Sciatic nerve (tissue), 2 donors: ENCODE data around the gene NPSR1. TPM values are rescaled to one million over a fixed set of nuclear protein-coding genes. Genes with fewer than 3 reads are reported as not detected.

Experiments used
- ATAC-seq: fragments of 200-7000 bp; cut with Tn5 transposase; one replicate; pipeline ENCODE4 v1.9.1; 2020; ENCODE audit warnings: mild to moderate bottlenecking, moderate library complexity
- DNase-seq: peaks from one replicate; pipeline ENCODE4 v3.0.0-alpha.2; 2020; ENCODE audit warnings: low spot score
- intact Hi-C: fragments of 100-400 bp; cut with DNase I; formaldehyde crosslinking; loops from one replicate; pipeline ENCODE4 v1.14.2; 2022
- total RNA-seq: library from RNA; stranded (reverse); fragmentation: NEBNext Ultra II Directional; extraction: Animal tissue kit (Norgen Biotek cat#: 25700); gene quantifications from one replicate; pipeline ENCODE4 v1.2.1, GENCODE V29; 2021
- donor health status: DM: no; HTN: no; CAD: no.
- donor health status: DM: no; HTN: no; CAD: no.

NPSR1 gene
- total RNA-seq, 1 donor from 2014 or later: not detected

DNA sequence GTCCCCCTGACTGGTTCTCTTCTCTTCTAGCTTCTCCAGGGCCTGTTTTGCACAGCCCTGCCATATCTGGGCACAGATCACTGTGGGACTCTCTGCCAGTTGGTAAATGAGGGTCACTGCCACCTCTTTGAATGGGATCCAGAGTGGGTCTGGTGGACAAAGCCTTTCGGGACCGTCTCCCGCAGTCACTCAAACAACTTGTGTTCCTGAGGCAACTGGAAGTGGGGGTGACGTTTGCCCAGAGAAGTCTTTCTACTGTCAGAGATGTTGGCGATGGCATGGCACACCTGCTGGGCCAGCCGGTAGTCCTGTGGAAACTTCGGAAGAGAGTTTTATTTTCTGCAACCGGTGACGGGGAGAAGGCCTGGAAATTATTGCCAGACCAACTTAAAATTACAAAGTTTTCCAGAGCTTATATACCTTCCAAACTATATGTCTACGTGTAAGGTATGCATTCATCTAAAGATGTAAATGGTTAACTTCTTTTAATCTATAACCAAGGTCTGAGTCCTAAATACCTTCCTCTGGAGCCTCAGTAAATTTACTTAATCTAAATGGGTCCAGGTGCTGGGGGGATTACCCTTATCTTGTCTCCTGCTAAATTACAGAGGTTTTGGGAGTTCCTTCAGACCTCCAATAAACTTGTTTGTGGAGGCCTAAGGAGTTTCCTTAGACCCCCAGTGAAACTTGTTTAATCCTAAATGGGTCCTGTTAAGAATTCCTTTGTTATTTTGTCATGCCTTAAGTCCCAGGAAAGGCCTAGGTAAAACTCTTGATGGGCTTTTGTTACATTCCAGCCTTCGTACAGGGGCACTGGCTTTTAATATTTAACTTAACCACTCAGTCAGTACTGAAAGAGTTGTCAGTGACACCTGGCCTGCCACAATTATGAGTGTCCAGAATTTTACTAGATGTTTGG is 94.0 kb downstream of the NPSR1 start:
- no peak for ATAC-seq
- intact Hi-C loops: no loop called here
- no peak for DNase-seq

DNA sequence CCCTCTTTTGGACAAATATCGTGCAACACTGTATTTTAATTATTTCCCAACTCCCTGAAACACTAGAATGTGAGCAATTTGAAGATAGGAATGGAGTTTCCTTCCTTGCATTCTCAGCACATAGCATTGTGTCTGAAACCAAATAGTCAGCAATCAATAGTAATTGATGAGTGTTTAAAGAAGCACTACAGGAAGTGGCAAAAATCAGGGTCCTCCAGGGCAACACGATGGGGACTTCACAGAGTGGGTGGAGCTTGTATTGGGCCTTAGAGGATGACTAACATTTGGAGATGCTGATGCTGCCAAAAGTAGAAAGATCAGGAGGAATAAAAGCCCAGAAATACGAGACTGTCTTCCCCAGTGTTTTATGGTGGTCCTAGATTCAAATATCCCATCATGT is 94.9 kb downstream of the NPSR1 start:
- ATAC-seq: no peak
- intact Hi-C loops: no loop called here
- no peak for DNase-seq

DNA sequence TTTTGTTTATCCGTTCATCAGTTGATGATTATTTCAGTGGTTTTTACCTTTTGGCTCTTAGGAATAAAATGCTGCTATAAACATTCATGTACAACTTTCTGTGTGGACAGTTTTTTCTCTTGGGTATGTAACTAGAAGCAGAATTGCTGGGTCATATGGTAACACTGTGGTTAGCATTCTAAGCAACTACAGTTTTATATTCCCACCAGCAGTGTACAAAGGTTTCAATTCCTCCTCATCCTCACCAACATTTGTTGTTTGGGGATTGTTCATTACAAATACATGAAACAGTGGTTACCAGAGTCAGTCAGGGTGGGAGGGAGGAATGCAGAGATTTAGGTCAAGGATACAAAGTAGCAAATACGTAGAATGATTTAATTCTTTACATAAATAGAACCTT is 97.0 kb downstream of the NPSR1 start:
- ATAC-seq (no peak), DNase-seq (no peak)
- intact Hi-C loops: no loop called here

DNA sequence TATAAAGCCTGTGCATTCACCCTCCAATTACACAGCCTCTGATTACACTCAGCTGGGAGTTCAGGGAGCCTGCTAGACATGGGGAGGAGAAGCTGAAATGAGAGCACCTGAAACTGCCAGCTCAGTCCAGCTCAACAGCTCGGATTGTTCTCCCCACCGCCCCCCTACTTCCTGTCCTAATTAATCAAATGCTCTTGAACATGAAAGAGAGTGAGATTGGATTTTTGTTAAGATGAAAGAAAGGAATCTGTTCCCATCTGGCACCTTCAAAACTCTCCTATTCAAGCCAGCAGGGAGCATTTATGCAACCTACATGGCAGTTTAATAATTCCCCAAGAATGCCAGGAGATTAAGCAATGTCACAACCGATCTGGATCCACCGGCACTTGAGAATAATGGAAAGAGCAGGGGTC is 98.0 kb downstream of the NPSR1 start:
- DNase-seq (no peak), ATAC-seq (no peak)
- intact Hi-C loops: no loop called here

DNA sequence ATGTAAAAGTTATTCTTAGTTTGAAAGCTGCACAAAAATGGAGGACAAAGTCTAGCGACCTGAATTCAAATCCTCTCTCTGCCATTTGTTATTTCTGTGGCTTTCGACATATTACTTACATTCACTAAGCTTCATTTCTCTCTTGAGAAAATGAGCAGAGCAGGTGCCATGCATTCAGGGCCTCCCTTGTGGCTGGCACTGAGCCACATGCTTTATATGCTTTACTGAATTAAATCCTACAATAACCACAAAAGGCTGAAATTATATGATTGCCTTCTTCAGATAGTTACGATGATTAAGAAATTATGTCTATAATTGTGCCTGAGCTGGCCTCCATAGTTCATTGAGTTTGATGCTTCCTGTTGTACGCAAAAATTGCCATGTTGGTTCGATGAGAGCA is 98.7 kb downstream of the NPSR1 start:
- intact Hi-C loops: no loop called here
- no peak for ATAC-seq
- no peak for DNase-seq

DNA sequence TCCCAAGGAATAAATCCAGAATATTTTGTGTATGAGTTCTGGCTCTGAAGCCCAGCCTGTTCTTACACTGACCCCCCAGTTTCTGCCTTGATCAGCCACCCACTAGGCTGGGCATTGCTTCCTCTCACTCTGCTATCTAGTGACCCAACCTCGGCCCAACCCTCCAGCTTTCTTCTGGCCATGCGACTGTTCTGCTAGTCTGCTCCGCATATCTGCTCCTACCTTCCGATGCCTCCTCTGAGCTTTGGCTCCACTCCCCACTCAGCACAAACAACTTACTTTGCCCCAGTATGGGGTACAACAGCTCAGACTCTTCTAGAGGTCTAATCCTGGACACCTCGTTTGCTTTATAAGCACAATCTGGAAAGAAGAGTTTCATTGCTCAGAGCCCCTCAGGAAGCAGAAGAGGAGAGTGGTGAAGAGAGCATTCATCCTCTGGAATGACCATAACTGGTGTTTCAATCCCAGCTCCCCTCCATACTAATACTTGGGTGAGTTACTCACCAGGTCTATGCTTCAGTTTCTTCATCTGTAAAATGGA is 99.6 kb downstream of the NPSR1 start:
- DNase-seq (no peak), ATAC-seq (no peak)
- intact Hi-C loops: no loop called here

DNA sequence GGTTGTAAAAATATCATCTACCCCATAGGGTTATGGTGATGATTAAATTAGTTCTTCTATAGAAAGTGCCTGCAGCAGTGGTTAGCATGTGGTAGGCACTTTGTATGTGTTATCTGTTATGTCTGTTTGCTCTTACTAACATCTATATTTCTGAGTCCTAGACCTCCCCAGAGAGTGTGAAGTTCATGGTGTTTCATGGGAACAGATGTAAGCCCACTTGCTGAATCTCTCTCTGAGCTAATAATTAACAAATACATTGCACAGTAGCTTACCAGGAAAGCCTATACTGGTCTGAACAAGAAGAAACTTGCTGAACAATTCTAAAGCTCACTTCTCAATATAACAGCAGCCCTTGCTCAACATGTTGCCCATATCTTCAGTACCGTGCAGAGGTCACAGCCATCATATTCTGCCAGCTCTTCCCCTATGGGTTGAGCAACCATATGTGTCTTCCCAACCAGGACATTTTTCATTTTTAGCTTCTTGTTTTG is 100.1 kb downstream of the NPSR1 start:
- ATAC-seq: no peak
- intact Hi-C loops: no loop called here
- DNase-seq: no peak

DNA sequence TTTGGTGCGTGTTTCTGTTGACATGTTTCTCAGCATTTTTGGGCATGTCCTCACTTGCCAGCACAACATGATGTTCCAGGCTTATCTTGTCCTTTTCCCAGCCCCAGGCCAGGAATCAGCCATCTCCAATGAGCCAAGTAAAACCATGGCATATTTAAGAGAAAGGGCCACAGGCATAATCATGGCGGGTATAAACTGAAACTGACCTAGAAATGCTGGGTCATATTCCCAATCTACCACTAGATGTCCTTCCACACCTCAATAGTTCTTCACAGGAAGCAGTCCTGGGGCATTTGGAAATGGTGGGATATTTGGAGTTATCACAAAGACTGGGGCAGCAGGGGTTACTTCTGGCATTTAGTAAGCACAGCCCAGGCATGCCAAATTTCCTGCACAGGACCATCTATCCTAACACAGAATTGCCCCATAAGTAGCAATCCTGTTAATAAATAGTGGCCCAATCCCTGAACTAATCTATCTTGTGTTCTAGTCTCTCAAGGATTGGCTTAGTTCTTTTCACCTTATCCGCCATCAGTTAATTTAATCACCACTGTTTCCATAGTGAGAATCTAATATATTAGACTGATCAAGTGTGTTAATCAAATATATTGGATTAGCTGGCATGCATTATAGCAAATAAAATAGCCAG is 101.6 kb downstream of the NPSR1 start:
- intact Hi-C loops: no loop called here
- DNase-seq: no peak
- no peak for ATAC-seq

DNA sequence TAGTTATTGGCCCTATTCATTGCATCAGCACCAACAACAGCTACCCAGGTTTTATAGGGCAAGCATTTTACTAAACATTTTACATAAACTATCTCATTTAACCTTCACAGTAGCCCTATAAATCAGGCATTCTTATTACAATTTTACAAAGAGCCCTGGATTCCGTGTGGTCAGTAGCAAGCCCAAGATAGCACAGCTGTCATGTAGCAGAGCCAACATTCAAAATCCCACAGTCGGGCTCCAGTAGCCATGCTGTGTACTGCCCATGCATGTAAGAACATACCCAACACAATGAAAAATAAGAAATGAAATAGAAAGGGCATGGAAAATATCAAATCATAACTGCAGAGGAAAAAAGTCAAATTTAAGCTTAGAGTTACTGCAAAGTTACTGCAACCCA is 102.3 kb downstream of the NPSR1 start:
- intact Hi-C loops: no loop called here
- no peak for ATAC-seq
- DNase-seq: no peak

DNA sequence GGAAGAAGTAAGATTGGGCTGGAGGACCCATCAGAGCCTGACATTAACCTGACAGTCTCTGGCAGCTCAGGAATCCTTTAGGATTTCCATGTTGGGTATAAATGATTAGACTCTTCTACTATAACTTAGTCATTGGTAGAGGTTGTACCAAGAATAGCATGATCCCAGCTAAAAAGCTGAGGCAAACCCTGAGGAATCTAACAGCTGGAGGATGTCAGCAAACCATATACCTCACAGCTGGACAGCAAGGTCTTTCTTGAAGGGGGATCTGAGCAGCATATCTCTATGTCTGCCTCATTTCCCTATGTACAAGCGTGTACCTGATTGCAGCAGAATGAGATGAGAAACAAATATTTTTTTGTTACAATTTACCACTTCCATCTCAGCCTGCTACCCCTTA is 103.2 kb downstream of the NPSR1 start:
- intact Hi-C loops: no loop called here
- DNase-seq: no peak
- no peak for ATAC-seq

DNA sequence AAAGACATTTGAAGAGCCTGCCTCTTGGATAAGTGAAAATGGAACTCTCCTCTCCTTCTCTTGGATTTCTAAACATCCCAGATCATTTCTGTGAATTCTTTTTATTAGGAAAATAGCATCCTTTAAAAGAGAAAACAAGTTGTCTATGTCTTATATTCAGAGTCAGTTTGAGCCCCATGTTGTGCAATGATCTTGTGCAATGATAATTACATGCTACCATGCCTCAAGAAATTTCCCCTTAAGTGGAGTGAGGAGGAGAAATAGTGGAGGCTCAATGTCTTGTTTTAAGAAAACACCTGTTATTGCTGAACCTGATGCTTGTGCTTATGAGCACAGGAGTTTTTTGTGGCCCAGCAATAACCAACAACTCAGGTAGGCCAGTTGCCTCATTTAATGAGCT is 103.6 kb downstream of the NPSR1 start:
- no peak for ATAC-seq
- no peak for DNase-seq
- intact Hi-C loops: no loop called here

DNA sequence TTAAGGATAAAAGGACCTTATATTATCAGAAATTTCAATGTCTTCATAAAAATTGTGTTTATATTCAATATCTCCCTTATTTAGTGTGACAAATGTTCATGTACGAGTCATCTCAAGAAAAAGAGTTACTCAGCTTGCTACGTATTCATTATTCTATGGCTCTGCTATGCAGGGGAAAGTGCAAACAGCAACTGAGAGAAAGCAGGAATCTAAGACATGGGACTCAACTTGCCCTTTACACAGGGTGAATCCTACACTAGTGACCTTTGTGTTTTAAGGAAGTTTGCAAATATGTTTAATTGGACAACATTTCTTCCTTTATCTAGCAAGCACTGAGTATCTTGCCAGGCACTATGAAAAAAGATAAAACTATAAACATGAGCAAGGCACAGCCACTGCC is 104.7 kb downstream of the NPSR1 start:
- no peak for DNase-seq
- no peak for ATAC-seq
- intact Hi-C loops: no loop called here

DNA sequence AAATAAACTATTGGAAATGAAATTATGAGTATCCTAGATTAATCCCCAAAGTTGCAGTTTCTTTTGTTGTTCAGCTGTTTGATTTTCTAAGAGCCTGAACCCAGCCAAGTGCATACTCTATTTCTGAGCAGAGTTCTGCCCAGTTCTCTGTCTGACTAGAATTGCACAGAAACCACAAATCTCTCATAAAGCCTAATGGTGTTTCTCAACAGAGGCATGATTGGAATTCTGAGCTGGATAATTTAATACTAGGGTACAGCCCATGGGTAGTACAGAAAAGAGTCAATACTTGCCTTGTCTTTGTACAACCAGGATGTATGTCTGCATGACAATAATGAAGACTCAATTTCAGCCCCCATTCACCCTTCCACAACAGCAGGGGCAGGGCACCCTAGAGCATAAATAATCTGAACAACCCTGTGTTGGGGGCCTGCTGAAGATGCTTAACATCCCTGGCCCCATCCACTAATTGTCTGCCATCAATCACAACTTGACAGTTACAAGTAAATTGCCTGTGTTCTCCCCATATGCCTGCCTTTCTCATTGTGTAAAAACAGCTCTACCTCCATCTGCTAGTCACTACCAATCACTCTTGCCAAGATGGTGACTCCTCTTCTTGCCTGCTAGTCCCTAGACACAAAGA is 114.4 kb downstream of the NPSR1 start:
- intact Hi-C loops: no loop called here
- DNase-seq: no peak
- ATAC-seq: no peak

DNA sequence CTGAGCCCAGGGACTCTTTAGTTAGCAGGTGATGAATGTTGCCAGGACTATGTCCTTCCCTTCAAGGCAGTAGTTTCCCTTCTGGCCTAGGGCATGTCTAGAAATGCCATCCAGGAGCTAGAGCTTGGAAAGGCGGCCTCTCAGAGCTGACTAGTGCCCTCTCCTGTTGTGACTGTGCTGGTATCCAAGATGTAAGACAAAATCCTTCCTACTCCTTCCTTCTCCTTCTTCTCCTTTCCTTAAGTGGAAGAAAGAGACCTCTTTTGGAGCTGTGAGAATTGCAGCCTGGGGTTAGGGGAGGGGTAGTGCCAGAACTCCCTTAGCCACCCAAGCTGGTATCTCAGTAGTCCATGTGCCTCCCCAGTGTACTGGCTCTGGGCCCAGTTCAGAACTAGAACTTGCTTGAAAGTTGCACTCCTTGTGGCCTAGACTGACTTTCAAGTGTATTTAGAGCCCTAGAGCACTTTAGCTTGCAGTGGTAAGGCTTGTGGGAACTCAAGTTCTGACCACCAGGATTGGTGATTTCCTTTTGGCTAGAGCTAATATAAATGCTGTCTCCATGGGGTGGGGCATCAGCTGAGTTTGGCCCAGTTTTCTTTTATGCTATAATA is 118.8 kb downstream of the NPSR1 start:
- no peak for DNase-seq
- intact Hi-C loops: no loop called here
- no peak for ATAC-seq

DNA sequence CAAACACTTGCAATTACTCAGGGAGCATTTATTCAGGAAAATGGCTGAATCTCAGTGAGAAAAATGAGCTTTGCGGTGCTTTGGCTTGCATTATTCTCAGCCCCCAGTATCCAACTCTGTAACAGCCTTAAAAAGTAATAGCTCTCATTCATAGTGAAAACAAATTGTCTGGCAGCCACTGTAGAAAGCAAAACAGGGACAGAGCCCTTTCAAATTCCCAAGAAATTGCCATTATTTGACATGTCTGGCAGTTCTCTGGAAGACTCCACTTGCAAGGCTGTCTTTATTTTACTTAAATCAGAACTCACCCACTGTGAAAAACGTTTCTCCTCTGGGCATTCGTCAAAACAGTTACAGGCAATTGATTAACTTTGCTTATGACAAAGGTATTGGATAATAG is 122.5 kb downstream of the NPSR1 start:
- intact Hi-C loops: no loop called here
- DNase-seq: no peak
- ATAC-seq: no peak

DNA sequence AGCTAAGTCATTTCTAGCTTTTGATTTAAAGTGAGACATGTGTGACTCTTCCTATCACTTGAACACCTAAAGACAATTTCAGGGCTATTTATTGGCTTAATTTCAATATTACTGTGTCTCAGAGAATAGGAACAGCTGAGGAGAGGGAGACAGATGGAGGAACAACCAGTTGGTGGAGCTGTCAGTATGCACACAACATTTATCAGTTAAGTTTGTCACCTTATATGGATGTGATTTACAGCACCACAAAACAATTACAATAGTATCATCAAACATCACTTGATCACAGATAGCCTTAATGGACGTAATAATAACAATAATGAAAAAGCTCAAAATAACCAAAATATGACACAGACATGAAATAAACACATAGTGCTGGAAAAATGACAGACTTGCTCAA is 129.6 kb downstream of the NPSR1 start:
- ATAC-seq (no peak), DNase-seq (no peak)
- intact Hi-C loops: no loop called here

DNA sequence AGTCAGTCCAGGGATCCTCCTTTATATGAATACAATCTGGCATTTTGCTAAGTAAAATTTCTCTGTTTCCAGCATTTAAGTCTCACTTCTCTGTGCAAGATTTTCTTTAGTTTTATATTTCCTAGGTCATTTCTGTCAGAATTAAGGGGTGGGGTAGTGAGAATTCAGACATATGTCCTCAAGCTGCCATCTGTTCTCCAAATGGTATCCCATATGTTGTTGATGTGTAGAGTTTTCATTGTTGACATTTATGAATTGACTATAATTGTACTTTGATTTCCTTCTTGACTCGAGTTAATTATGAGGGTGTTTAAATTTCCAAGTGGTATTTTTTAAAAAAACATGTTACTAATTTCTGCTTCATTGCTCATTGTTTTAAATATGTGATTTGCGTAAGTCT is 148.8 kb downstream of the NPSR1 start:
- intact Hi-C loops: no loop called here
- ATAC-seq (no peak), DNase-seq (no peak)

DNA sequence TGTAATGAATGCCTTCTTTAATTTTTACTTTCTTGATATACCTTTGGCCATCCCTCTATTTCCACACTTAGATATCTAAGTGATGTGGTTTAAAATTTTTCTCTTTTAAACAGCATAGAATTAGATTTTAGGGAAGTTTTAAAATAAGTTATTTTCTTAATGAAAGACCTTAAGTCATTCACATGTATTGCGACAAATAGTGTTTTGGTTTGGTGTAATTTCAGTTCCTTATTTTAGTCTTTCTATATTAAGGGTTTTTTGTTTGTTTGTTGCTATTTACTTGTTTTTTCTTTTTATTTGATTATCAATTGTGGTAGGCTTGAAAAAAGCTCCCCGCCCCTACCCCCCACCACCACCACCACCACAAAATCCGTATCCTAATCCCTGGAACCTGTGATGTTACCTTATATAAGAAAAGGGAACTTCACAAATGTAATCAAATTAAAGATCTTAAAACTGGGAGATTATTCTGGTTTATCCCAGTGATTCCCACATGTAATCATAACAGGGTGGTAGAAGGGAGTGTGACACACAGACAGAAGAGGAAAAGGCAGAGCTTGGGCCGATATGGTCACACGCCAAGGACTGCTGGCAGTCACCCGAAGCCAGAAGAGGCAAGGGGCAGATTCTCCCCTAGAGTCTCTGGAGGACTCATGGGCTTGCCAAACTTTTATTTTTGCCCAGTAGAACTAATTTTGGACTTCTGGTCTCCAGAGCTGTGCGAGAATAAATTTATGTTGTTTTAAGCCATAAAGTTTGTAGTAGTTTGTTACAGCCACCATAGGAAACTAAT is 149.7 kb downstream of the NPSR1 start:
- DNase-seq: no peak
- ATAC-seq: no peak
- intact Hi-C loops: no loop called here
